ENCODE measurements around the gene ATF1.
"Not testable (repeated sequence)": the region's sequence is repeated elsewhere in the genome, so short reads cannot be mapped to it uniquely, and the experiment has no call there.

The ATF1 gene

DNA sequence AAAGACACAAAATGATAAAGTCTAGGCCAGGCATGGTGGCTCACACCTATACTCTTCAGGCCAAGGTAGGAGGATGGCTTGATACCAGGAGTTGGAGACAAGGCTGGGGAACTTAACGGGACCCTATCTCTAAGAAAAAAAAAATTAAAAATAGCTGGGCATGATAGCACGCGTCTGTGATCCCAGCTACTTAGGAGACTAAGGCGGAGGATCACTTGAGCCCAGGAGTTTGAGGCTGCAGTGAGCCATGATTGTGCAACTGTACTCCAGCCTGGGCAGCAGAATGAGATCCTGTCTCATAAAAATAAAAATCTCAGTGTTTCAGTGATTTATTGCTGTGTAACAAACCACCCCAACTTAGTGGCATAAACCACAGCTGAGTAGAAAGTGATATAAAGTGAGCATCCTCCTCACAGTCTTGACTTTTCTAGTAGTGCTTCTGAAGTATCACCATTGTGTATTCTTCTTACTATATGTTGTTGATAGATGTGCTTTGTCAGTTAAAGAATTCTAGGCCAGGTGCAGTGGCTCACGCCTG is 10.6 kb upstream of the ATF1 start:
- DNase-seq = no peak

DNA sequence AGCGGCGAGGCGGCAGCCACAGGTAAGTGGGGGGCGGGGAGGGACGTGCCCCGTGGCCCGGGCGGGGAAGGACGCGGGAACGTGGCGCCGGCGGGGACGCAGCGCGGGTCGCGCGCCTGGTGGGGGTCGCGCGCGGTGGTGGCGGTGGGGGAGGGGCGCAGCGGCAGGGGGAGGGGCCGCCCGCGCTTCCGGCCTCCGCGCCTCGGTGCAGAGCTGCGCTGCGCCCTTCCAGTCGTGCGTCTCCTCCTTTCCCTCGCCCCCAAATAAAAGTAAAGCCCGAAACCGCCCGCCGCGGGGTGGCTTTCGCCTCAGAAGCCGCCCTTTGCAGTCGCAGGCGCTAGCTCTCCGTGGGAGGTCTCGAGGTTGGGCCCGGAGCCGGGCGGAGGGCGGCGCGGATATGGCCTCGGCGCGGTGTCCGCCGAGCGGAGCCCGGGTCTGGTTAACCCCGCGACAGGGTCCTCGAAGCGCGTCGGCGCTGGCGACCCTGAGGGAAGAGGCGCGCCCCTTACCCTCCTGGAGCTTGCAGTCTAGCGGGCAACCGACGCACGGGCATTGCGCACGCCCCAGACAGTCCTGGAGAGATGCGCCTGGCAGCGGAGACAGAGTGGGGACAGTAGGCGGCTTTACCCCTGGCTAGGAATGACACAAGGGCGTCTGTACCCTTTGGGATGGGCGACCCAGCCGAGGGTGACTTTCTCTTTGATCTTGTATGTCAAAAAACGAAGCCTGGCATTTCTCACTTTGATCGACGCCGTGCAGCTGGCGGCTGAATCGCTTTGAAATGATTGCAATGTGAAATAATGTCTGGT is 589 bp downstream of the ATF1 start:
- DNase-seq = peak; percentile 52

DNA sequence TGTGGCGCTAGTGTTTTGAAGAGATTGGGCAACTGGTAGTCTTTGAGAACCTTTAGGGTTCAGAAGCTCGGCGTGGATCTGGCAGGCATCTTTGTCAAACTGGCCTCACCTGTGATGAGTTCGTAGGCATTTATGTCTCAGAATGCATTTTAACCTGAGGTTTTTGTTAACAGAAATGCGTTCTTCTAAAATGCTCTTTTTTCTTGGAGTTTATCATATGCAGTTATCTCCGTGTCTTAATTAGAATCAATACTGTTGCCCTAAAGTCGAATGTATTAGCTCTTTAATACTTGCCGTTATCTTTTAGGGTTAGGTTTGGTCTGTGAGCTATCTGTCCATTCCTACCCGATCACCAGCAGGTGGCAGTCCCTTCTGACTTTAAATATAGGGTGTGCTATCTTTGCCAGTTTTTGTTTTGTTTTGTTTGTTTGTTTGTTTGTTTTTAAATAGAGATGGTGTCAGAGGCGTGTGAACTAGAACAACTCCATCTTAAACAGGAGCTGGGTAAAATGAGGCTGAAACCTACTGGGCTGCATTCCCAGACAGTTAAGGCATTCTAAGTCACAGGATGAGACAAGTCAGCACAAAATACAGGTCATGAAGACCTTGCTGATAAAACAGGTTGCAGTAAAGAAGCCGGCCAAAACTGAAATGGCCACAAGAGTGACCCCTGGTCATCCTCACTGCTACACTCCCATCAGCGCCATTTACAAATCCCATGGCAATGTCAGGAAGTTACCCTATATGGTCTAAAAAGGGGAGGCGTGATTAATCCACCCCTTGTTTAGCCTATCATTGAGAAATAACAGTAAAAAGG is 1.4 kb downstream of the ATF1 start:
- peak; percentile 34 for DNase-seq

DNA sequence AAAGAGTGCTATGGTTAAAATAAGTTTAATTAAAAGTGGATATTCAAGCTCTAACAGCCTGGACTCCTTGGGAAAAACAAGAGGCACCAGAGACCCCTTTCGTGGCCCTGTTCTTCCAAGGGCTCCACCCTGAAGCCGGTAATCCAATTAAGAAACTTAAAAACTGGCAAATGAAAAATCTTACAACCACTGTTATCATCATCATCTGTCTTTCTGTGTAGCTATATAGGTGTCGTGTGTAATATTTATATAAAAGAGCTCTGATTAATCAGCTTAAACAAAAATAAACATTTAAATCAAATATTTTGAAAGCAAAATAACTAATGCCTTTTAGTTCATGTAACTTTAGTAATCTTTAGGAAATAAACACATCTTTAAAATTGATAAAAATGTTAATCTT is 4.5 kb downstream of the ATF1 start:
- no peak for DNase-seq

DNA sequence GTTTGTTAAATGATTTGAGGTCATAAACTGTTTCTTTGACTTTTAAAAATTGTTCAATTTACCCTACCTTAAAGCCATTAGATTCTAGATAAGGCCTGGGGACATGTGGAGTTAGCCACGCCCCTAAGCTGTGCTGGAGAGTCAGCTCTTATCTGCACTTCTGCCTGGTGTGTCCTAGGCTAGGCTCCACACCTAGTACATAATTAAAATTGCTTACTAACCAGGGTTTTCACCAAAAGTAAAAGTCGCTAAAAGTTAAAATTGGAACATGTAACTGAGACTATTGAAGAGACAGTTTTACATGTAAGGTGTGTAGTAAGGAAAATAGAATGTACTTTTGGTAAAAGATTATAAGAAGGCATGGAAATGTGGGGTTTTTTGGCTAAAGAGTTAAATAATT is 4.9 kb downstream of the ATF1 start:
- not testable (repeated sequence) for DNase-seq

DNA sequence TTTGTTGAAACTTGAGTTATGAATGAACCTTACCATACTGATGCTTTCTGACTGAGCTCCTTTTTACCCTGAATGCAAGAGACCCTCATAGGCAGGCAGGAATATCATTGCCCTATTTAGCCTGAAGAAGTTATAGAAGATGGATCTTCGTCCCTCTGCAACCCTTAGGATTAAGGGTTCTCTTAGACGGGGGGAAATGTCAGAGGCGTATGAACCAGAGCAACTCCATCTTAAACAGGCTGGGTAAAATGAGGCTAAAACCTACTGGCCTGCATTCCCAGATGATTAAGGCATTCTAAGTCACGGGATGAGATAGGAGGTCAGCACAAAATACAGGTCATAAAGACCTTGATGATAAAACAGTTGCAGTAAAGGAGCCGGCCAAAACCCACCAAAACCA is 7.5 kb downstream of the ATF1 start:
- no peak for DNase-seq

DNA sequence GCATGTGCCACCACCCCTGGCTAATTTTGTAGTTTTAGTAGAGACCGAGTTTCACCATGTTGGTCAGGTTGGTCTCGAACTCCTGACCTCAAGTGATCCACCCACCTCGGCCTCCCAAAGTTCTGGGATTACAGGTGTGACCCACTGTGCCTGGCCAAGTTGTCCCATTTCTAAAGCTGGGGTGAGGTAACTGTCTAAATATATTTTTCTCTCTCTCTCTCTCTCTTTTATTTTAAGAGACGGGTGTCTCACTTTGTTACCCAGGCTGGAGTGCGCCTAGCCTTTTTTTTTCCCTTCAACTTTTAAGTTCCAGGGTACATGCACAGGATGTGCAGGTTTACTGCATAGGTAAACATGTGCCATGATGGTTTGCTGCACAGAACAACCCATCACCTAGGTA is 8.6 kb downstream of the ATF1 start:
- no peak for DNase-seq

DNA sequence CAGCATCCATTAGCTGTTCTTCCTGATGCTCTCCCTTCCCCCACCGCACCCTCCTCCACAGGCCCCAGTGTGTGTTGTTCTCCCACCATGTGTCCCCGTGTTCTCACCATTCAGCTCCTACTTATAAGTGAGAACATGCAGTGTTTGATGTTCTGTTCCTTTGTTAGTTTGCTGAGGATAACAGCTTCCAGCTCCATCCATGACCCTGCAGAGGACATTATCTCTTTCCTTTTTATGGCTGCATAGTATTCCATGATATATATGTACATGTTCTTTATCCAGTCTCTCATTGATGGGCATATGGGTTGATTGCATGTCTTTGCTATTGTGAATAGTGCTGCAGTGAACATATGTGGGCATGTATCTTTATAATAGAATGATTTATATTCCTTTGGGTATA is 9.0 kb downstream of the ATF1 start:
- no peak for DNase-seq

DNA sequence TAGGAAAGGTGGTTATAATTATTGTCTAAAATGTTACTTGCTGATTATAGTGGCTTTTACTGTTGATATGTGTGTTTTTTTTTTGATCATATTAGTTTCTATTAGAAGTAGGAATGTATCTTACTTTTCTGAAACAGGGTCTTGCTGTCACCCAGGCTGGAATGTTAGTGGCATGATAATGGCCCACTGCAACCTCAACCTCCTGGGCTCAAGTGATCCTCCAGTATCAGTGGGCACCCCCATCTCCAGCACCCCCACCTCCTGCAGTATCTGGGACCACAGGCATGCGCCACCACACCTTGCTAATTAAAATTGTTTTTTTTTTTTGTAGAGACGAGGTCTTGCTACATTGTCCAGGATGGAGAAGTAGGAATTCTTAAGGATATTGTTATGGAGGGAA is 11.3 kb downstream of the ATF1 start:
- no peak for DNase-seq

DNA sequence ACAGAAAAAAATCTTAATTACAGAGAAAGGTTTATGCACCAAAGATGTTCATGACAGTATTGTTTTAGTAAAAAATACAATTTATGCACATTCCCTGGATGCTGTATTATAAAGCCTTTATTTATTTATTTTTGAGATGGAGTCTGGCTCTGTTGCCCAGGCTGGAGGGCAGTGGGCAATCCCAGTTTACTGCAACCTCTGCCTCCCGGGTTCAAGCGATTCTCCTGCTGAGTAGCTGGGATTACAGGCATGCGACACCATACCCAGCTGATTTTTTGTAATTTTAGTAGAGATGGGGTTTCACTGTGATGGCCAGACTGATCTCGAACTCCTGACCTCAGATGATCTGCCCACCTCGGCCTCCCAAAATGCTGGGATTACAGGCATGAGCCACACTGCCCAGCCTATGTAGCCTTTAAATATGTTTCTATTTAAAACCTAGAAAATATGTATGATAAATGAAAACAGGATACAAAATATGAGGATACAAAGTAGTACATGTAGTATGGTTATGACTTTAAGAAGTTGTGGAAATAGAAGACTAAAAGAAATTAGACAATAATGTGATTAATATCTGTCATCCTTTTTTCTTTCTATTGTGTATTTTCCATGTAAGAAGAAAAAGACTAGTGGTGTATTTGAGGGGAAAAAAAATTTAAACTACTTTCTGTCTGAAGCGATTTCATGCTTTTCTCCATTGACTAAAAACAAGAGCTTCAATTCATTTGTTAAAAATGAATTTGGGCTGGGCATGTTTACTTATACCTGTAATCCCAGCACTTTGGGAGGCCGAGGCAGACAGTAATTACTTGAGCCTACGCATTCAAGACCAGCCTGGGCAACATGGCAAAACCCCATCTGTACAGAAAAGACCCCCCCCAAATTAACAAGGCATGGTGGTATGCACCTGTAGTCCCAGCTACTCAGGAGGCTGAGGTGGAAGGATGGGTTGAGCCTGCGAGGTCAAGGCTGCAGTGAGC is 13.1 kb downstream of the ATF1 start:
- no peak for DNase-seq

DNA sequence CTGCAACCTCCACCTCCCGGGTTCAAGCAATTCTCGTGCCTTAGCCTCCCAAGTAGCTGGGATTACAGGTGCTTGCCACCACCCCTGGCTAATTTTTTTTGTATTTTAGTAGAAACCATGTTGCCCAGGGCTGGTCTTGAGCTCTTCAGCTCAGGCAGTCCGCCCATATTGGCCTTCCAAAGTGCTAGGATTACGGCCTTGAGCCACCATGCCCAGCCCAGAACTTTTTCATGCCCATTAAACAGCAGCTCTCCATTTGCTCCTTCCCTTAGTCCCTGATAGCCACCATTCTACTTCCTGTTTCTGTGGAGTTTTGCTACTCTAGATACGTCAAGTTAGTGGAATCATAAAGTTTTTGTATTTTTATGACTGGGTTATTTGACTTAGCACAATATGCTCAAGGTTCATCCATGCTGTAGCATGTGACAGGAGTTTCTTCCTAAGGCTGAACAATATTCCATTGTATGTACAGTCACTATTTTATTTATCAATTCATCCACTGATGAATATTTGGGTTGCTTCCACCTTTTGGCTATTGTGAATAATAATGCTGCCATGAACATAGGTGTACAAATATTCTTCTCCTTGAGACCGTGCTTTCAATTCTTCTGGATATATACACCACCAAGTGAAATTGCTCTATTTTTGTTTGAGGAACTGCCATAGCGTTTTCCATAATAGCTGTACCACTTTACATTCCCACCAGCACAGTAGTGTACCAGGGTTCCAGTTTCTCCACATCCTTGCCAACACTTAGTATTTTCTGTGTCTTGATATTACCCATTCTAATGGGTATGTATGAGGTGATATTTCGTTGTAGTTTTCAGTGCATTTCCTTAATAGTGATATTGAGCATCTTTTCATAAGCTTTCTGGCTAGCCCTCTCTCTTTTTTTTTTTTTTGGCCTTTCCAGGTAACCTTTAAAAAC is 15.0 kb downstream of the ATF1 start:
- DNase-seq = no peak

DNA sequence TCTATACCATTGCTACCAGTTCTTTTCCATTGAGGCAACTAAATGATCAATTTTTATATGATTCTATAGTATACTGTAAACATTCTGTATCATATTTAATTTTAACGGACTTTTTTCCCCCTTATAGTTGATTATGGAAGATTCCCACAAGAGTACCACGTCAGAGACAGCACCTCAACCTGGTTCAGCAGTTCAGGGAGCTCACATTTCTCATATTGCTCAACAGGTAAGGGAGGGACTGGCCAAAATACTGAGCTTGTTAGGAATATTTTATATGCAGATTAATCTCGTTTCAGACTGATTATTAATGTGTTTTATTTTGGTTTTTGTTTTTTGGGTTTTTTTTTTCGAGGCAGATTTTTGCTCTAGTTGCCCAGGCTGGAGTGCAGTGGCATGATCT is 16.1 kb downstream of the ATF1 start:
- DNase-seq = no peak

DNA sequence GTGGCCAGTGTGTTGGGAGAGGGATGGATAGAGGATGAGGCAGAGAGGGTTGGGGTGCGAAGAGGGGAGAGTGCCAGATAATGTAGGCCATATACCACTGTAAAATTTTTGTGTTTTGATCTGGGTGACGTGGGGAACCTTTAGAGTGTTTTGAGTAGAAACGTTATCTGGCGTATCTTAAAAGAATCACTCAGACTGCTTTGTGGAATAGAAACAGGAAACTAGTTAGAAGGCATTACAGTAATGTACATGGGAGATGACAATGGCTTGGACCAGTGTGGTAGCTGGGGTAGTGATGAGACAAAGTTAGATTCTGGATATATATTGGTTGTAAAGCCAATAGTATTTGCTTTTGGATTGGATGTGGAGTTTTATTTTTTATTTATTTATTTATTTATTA is 20.6 kb downstream of the ATF1 start:
- DNase-seq = no peak

DNA sequence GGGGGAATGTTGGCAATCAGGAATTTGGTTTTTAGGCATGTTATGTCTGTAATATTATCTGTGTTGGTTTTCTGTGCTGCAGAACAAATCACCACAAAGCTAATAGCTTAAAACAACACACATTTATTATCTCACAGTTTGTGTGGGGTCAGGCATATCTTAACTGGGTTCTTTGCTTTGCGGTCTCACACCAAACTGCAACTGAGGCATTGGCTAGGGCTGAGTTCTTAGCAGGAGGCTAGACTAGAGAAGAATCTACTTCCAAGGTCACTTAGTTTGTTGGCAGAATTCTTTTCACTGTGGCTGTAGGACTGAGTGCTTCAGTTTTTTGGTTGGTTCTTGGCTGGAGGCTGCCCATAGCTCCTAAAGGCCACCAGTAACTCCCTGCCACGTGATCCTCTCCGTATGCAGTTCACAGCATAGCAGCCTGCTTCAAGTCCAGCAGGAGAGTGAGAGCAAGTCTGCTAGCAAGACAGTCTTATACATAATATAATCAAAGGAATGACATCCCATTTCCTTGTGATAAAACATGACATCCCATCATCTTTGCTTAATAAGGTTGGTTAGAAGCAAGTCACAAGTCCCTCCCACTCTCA is 21.6 kb downstream of the ATF1 start:
- DNase-seq = no peak

DNA sequence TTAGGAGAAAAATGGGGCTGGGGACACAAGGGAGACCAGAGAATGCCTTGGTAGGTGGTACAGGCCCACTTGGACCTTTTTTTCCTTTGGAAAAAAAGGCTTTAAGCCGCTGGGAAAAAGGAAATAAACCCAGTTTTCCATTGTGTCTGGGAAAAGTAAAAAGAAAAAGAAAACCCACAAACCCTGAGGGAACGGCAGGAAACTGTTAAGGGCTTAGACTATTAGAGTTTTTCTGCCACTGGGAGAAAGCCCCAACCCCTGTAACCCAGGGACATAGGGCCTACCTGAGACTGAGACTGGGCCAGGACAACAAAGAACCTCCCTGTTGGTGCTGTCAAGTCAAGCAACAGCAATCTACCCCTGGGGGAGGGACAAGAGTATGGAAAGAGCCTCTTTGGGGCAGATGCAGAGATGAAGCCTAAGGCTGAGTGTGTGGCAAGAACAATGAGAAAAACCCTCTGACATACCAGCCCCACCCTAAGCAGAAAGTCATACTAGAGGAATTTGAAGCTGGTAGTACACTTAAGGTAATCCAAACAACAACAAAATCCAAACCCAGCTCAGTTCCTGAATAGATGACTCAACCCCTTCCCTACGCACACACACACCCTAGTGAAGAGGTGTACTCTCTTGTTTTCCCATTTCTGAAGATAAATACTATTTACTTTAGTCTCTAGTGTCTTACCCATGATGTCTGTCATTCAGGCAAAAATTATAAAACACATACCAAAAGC is 22.8 kb downstream of the ATF1 start:
- DNase-seq = no peak

DNA sequence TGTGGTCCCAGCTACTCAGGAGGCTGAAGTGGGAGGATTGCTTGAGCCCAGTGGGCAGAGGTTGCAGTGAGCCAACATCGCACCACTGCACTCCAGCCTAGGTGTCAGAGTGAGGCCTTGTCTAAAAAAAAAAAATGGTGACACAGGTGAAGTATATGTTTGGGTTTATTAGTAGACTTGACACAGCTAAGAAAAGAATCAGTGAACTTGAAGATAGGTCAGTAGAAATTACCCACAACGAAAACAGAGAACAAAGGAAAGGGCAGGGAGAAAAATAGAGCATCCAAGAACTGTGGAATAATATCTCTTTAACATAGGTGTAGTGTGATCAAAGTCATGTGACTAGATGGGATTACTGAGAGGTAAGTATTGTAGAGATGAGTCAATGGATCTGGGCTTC is 23.7 kb downstream of the ATF1 start:
- no peak for DNase-seq

DNA sequence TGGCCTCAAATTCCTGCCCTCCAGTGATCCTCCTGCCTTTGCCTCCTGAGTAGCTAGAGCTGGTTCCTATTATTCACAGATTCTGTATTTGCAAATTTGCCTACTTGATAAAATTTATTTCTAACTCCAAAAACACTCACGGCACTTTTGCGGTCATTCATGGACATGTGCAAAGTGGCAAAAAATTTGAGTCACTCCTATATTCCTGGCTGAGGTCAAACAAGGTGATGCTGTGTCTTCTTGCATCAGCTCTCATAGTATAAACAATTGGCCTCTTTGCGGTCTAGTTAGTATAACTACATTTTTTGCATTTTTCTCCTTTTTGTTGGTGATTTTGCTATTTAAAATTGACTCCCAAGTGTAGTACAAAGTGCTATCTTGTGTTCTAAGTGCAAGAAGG is 24.7 kb downstream of the ATF1 start:
- DNase-seq = no peak

DNA sequence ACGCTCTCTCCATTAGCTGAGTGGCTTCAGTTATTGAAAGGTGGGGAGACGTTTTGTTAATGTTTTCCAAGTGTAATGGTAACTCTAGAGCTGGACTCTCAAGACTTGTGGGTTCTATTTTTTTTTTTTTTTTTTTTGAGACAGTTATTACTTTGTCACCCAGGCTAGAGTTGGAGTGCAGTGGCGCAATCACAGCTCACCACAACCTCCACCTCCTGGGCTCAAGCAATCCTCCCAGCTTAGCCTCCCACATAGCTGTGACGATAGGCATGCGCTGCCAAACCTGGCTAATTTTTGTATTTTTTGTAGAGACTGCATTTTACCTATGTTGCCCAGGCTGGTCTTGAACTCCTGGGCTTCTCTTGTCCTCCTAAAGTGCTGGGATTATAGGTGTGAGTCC is 26.2 kb downstream of the ATF1 start:
- DNase-seq = no peak

DNA sequence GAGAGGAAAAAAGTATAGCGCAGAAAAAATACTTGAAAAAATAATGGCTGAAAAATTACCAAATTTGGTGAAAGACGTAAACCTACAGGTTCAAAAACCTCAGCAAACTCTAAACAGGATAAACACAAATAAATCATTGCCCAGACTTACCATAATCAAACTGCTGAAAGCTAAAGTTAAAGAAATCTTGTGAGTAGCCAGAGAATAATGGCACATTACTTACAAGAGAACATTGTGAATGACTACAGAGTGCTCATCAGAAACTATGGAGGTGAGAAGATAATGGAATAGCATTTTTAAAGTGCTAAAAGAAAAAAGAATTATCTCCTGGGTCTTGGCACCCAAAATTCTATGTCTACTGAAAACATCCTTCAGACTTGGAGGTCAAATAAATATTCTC is 36.0 kb downstream of the ATF1 start:
- no peak for DNase-seq

DNA sequence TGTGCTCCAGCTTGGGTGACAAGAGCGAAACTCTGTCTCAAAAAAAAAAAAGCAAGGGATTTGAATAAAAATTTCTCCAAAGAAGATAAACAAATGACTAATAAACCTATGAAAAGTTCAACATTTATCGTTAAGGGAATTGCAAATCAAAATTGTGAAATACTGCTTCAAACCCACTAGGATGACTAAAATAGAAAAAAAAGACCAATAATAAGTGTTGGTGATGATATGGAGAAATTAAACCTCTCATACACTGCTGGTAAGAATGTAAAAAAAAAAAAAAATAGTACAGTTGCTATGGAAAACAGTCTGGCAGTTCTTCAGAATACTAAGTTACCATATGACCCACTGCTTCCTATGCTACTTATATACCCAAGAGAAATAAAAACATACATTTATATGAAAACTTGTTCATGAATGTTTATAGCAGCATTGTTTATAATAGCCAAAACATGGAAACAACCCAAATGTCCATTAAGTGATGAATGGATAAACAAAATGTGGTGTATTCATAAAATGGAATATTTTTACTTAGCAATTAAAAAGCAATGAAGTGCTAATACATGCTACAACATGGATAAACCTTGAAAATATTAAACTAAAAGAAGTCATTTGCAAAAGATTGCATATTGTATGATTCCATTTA is 39.5 kb downstream of the ATF1 start:
- DNase-seq = no peak

All from NCI-H2107 (cell line).